ENCODE results near the gene RMDN2.

Gene RMDN2, protein sequence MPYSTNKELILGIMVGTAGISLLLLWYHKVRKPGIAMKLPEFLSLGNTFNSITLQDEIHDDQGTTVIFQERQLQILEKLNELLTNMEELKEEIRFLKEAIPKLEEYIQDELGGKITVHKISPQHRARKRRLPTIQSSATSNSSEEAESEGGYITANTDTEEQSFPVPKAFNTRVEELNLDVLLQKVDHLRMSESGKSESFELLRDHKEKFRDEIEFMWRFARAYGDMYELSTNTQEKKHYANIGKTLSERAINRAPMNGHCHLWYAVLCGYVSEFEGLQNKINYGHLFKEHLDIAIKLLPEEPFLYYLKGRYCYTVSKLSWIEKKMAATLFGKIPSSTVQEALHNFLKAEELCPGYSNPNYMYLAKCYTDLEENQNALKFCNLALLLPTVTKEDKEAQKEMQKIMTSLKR

DNA sequence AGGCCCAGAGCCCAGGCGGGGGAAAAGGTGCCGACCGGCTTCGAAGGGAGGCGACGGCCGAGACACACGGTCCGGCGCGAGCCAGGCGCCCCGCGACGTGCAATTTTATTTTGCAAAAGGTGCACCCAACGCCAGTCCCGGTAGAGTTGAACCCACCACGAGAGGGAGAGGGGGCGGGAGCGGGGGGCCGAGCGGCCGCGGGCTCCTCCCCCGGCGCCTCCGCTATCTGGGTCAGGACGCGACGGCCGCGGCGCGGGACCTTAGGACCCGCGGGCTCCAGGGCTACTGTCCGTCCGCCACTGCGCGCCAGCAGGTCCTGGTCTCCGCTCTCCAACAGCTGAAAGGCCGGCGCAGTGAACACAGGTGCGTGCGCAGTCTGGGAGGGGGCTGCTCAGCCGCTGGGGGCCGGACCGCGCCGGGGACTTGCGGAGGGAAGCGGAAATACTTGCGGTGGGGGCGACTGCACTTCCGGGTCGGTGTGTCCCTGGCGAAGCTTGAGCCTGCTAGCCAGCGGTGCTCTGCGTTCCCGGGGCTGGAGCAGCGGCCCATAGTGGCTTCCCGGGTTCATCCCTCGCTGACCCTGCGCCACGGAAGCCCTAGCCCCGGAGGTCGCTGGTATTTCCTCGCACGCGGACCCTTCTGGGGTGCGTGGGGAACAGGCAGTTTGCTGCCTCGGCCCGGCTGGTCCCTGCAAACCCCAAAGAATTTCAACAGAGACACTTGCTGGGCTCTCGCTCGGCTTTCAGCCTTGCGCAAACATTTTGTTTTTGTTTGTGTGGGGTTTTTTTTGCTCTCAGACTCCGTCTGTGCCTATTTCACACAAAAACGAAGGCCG is at the start of gene RMDN2:
Gene RMDN2 (plus strand): TSS at position 225 of the 835 bp plus-strand sequence. CDS start 3,991 bp downstream, outside the sequence.
- peak; percentile 89 for DNase-seq (ENCODE audit: extremely low spot score)
- TF ChIP-seq, protein P1, sequence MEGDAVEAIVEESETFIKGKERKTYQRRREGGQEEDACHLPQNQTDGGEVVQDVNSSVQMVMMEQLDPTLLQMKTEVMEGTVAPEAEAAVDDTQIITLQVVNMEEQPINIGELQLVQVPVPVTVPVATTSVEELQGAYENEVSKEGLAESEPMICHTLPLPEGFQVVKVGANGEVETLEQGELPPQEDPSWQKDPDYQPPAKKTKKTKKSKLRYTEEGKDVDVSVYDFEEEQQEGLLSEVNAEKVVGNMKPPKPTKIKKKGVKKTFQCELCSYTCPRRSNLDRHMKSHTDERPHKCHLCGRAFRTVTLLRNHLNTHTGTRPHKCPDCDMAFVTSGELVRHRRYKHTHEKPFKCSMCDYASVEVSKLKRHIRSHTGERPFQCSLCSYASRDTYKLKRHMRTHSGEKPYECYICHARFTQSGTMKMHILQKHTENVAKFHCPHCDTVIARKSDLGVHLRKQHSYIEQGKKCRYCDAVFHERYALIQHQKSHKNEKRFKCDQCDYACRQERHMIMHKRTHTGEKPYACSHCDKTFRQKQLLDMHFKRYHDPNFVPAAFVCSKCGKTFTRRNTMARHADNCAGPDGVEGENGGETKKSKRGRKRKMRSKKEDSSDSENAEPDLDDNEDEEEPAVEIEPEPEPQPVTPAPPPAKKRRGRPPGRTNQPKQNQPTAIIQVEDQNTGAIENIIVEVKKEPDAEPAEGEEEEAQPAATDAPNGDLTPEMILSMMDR (IDR thresholded peaks at IDR 0.05; ENCODE audit: control extremely low read depth, extremely low read depth, low read depth, missing control alignments) = peak; percentile 8
- ChIA-PET POLR2A (no interaction called here), CTCF (interaction anchor here (0.6 to 4.6 kb wide), 7 partner anchors 30 to 349 kb away, joined by 3 to 19 read pairs (median 3); partner anchors contain the start of gene CYP1B1)

- ChIA-PET POLR2A (interaction anchor here (1.0 kb wide), 1 partner anchor 201 kb away, joined by 6 read pairs; no protein-coding TSS in a partner anchor), CTCF (interaction anchor here (0.8 to 9.8 kb wide), 15 partner anchors 10 to 706 kb away, joined by 3 to 188 read pairs (median 5); no protein-coding TSS in a partner anchor)
- TF ChIP-seq, protein P1 (IDR thresholded peaks at IDR 0.05; ENCODE audit: control extremely low read depth, extremely low read depth, low read depth, missing control alignments) = no peak
- DNase-seq (ENCODE audit: extremely low spot score) = no peak
These were observed 49.6 kb upstream of the RMDN2 start for GRCh38 chr2:37875403-37875906.

DNA sequence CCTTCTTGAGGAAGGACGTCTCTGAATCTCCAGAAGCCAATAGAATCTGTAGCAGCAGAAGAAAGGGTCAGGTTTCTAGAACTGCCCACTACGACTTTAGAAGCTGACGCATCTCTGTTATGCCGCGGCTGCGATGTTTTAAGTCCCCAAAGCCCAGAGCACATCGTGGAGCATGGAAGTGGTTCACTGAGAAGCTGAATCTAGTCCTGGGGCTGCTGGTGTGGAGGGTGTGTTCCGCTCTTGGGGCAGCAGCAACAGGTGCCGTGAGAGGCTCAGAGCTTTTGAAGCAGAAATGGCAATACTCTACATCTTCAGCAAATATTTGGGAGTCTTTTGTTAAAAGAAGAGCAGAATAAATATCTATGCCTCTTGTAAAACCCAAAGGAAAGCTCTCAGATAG is 48.9 kb upstream of the RMDN2 start:
- TF ChIP-seq, protein P1 (IDR thresholded peaks at IDR 0.05; ENCODE audit: control extremely low read depth, extremely low read depth, low read depth, missing control alignments) = no peak
- POLR2A ChIA-PET = interaction anchor here (1.0 kb wide), 1 partner anchor 200 kb away, joined by 6 read pairs; no protein-coding TSS in a partner anchor
- CTCF ChIA-PET = interaction anchor here (0.8 to 9.8 kb wide), 21 partner anchors 12 to 707 kb away, joined by 3 to 188 read pairs (median 9); no protein-coding TSS in a partner anchor
- DNase-seq (ENCODE audit: extremely low spot score) = no peak

DNA sequence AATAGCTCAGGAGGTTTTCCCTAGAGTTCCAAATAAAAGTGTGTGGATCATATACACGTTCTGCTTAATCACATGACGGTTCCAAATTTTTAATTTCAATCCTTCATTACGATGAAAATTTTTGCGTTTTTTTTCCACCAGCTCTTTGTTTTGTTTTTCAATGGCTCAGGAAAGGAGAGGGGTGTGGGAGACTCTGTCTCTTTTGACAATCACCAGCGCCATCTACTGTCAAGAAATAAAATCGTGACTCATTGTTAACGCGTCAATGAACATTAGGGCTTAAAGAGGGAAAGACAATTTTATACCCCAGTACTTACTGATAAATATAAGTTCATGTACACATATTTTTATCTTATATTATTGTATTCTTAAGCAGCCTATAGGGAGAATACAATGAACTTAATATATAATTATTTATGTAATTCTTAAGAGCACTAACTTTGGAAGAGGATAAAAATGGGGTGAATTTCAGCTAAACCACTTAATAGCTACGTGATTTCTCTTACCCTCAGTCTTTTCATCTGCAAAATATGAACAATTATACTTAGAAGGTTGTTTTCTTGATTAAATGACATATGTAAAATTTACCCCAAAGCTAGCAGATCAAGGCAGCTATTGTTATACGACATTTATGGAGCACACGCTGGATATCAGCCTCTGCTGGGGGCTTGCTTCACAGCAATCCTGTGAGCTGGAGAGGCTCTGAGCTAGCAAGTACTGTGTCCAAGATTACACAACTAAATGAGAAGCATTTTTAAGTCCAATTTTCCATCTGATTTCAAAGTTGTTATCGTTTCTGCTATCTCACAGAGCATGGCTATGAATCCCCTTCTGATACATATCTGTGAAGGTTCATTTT is 47.4 kb upstream of the RMDN2 start:
- CTCF ChIA-PET = interaction anchor here (0.6 to 9.8 kb wide), 101 partner anchors 9 to 973 kb away, joined by 3 to 188 read pairs (median 4); partner anchors contain the start of gene EIF2AK2
- peak; percentile 50 for DNase-seq (ENCODE audit: extremely low spot score)

GRCh38 chr2:37878536-37878935 is 46.6 kb upstream of the RMDN2 start:
- no peak for DNase-seq (ENCODE audit: extremely low spot score)
- POLR2A ChIA-PET = no interaction called here
- TF ChIP-seq, protein P1 (IDR thresholded peaks at IDR 0.05; ENCODE audit: control extremely low read depth, extremely low read depth, low read depth, missing control alignments) = no peak
- CTCF ChIA-PET = interaction anchor here (0.7 to 9.8 kb wide), 29 partner anchors 9 to 687 kb away, joined by 3 to 188 read pairs (median 6); no protein-coding TSS in a partner anchor

More for the DNA sequence above, 47.4 kb upstream of the RMDN2 start:
- POLR2A ChIA-PET = no interaction called here
- TF ChIP-seq, protein P1 (IDR thresholded peaks at IDR 0.05; ENCODE audit: control extremely low read depth, extremely low read depth, low read depth, missing control alignments) = peak; percentile 60

Data from GM10248 (cell line).